ENCODE results near the gene E2F2.

- no peak for TF ChIP-seq CTCF (IDR thresholded peaks at IDR 0.05; ENCODE audit: insufficient read depth, low read length, poor library complexity, severe bottlenecking)
- no peak for TF ChIP-seq EZH2phosphoT487 (conservative IDR thresholded peaks at IDR 0.05; ENCODE audit: low read length)
Measured at GRCh38 chr1:23497777-23498439, 33.1 kb downstream of the E2F2 start.

All from SU-DHL-6 (cell line).